NCI-H2081 treated with DMSO at 0.1 percent for 48 hours (cell line): ENCODE results near the gene YY2.
"Not testable (repeated sequence)": the region's sequence is repeated elsewhere in the genome, so short reads cannot be mapped to it uniquely, and the experiment has no call there.

Experiments
- DNase-seq: peaks from one replicate; lab custom pipeline; 2025; lab: John Stamatoyannopoulos, UW

YY2 gene

GRCh38 chrX:21855937-21856415 is at the start of gene YY2:
TSS of gene YY2 (plus strand) at chrX:21855987. CDS start at chrX:21856485, 498 bp downstream.
- DNase-seq = no peak

- DNase-seq = no peak
Measured at GRCh38 chrX:21806691-21807090, 49.1 kb upstream of the YY2 start.

- no peak for DNase-seq
Measured at GRCh38 chrX:21811832-21812231, 44.0 kb upstream of the YY2 start.

GRCh38 chrX:21812628-21813027 is 43.2 kb upstream of the YY2 start:
- DNase-seq = no peak

- DNase-seq = no peak
Measured at GRCh38 chrX:21813612-21814368, 42.0 kb upstream of the YY2 start.

- no peak for DNase-seq
Measured at GRCh38 chrX:21816136-21816535, 39.7 kb upstream of the YY2 start.

- not testable (repeated sequence) for DNase-seq
Measured at GRCh38 chrX:21820170-21820569, 35.6 kb upstream of the YY2 start.

- no peak for DNase-seq
Measured at GRCh38 chrX:21821875-21822274, 33.9 kb upstream of the YY2 start.

GRCh38 chrX:21831496-21831895 is 24.3 kb upstream of the YY2 start:
- no peak for DNase-seq

GRCh38 chrX:21837056-21837455 is 18.7 kb upstream of the YY2 start:
- no peak for DNase-seq

- no peak for DNase-seq
Measured at GRCh38 chrX:21838937-21839333, 16.9 kb upstream of the YY2 start.

- DNase-seq = peak; percentile 11
Measured at GRCh38 chrX:21839334-21840192, 16.2 kb upstream of the YY2 start, which contains the start of gene MBTPS2. TSS of gene MBTPS2 (plus strand) at chrX:21839617. CDS start at chrX:21839735, 118 bp downstream.

GRCh38 chrX:21840193-21840545 is 15.6 kb upstream of the YY2 start:
- no peak for DNase-seq

GRCh38 chrX:21843179-21843578 is 12.6 kb upstream of the YY2 start:
- no peak for DNase-seq

GRCh38 chrX:21845096-21845495 is 10.7 kb upstream of the YY2 start:
- no peak for DNase-seq

- DNase-seq = no peak
Measured at GRCh38 chrX:21847342-21847741, 8.4 kb upstream of the YY2 start.

GRCh38 chrX:21853578-21853977 is 2.2 kb upstream of the YY2 start:
- DNase-seq = no peak

- DNase-seq = no peak
Measured at GRCh38 chrX:21856504-21856903, 717 bp downstream of the YY2 start.

GRCh38 chrX:21863241-21863640 is 7.5 kb downstream of the YY2 start:
- no peak for DNase-seq

GRCh38 chrX:21865436-21865835 is 9.6 kb downstream of the YY2 start:
- no peak for DNase-seq

- DNase-seq = no peak
Measured at GRCh38 chrX:21870494-21870893, 14.7 kb downstream of the YY2 start.

GRCh38 chrX:21873063-21873775 is 17.4 kb downstream of the YY2 start:
- DNase-seq = no peak
